ENCODE data around the gene GATA2. TPM values are rescaled to one million over a fixed set of nuclear protein-coding genes. Genes with fewer than 3 reads are reported as not detected.

The GATA2 gene
- 3.7 to 5.6 TPM (median 5.1 TPM) in 5 replicates for total RNA-seq (2022; extraction: Qiagen RNA extraction)

DNA sequence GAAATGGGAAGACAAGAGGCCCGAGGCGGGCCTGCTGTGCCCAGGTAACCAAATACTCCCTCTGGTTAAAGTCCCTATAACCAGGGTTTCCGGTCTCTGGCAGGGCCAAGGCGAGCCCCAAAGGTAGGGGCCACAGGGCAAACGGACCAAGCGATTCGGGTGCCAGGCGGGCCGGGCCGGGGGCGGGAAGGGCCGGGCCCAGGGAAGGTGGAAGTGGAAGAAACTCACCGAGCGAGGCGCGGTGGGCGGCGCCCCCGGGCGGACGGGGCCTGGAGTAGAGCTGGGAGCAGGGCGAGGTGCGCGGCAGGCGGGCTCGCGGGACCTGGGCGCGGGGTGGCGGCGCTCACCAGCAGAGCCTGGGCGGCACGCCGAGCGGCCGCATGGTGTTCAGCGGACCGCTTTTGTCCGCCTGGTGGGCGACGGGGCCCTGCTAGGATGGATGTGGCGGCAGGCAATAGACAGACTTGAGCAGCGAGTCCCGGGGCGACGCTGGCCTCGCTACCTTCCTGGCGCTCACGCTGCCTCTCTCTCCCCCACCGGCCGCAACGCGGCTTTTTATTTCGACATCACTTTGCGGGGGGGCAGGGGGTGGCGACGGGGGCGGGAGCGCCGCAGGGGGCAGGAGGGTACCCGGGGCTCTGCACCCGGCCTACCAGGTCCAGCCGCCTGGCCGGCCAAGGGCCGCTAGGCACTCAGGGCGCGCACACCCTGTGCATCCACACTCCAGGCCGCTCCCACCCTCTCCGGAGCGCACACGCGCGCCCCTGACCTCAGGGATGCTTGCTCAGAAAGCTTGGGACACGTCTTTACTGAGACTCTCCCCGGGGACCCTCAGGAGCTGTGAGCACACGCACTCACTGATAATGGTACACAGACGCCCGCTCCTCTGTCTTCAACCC is at the start of gene GATA2:
GATA2 (minus strand) TSS at position 531 of the 899 bp plus-strand sequence. CDS start 6,170 bp downstream, outside the sequence.

DNA sequence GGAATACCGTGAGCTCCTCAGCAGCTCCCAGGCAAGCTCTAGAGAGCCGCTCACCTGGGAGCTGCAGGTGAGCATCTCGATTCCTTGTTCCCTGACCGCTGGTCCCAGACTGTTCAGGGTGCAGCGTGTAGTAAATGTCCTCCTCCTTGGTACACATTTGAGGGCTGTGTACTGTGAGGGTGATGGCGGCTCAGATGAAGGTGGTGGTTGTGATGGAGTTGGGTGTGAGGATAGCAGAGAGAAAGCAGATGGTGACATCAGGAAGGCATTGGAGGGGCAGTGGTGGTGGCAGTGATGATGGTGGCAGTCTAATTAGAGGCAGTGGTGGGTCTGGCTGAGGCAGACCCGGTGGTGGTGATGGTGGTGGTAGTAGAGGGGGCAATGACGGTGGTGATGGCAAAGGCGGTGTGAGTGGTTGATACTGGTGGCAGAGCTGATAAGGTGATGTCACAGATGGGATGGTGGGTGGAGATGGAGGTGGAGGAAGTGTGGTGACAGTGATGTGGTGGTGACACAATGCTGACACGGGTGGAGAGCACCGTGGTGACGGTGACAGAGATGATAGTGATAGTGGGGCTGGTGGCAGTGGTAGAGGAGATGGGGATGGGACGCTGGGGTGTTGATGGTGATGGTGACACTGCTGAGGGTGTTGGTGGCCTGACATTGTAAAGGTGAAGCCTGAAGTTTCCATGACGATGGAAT is 26.0 kb downstream of the GATA2 start, which contains the start of gene DNAJB8:
DNAJB8 (minus strand) TSS at position 51 of the 702 bp plus-strand sequence. CDS start 3,645 bp downstream, outside the sequence.

Other genes starting within 250 kb of the GATA2 start
- gene DNAJB8, start 26.3 kb downstream of the GATA2 start, total RNA-seq (2022; extraction: Qiagen RNA extraction) = not detected in 5 replicates
- gene RPN1, start 157.6 kb upstream of the GATA2 start, total RNA-seq (2022; extraction: Qiagen RNA extraction) = 157 to 190 TPM (median 163 TPM) in 5 replicates
- 168 to 178 TPM (median 177 TPM) in 5 replicates for gene RAB7A, start 233.0 kb upstream of the GATA2 start, total RNA-seq (2022; extraction: Qiagen RNA extraction)